ENCODE data around the gene TPSG1.

GRCh38 chr16:1175566-1176279, 49.3 kb downstream of the TPSG1 start:
- TF ChIP-seq CTCF (conservative IDR thresholded peaks at IDR 0.05 in 1 of 2, IDR thresholded peaks at IDR 0.05 in 1 of 2; ENCODE audit: extremely low read depth in 1 of 2, insufficient read depth in 1 of 2, low read depth in 1 of 2, low read length in 2 of 2): no peak
- TF ChIP-seq EZH2 (IDR thresholded peaks at IDR 0.05; ENCODE audit: borderline replicate concordance, low read length): no peak

All from mammary epithelial cell (primary cell).